Brain microvascular endothelial cell (primary cell): ENCODE measurements around the gene PRR35.
A peak's percentile ranks its signal among the peaks of the same experiment; 100 is the strongest.

Experiments used
- DNase-seq: peaks from one replicate; pipeline ENCODE4 v3.0.0-alpha.2; 2020
- H3K27ac ChIP-seq: fragments of 250-450 bp; sonication (Bioruptor Pico); 2 replicates; pipeline ENCODE4 v1.5.1; 2020; ENCODE audit warnings: mild to moderate bottlenecking, moderate library complexity
- H3K27me3 ChIP-seq: fragments of 250-450 bp; sonication (Bioruptor Pico); replicated peaks from 2 replicates; pipeline ENCODE4 v1.5.1; 2020; ENCODE audit warnings: mild to moderate bottlenecking
- H3K36me3 ChIP-seq: fragments of 250-450 bp; sonication (Bioruptor Pico); replicated peaks from 2 replicates; pipeline ENCODE4 v1.5.1; 2020; ENCODE audit warnings: mild to moderate bottlenecking
- H3K4me3 ChIP-seq: 2 replicates; pipeline ENCODE4 v1.5.1; 2011; ENCODE audit warnings: low read depth, mild to moderate bottlenecking, control low read depth, low read length, moderate library complexity
- in situ Hi-C: cut with HindIII; loops from 2 replicates; pipeline ENCODE4 v1.10.0; 2017; ENCODE audit warnings: low sequenced_read_pairs, low pct_ligation_motif_present
- TF ChIP-seq, protein P1 (sequence below): IDR thresholded peaks from 2 replicates; pipeline ENCODE4 v1.5.1; 2011; ENCODE audit warnings: low read depth, mild to moderate bottlenecking, moderate library complexity, low read length, control low read depth, inconsistent platforms; ENCODE audit errors: missing control alignments

Gene PRR35

DNA sequence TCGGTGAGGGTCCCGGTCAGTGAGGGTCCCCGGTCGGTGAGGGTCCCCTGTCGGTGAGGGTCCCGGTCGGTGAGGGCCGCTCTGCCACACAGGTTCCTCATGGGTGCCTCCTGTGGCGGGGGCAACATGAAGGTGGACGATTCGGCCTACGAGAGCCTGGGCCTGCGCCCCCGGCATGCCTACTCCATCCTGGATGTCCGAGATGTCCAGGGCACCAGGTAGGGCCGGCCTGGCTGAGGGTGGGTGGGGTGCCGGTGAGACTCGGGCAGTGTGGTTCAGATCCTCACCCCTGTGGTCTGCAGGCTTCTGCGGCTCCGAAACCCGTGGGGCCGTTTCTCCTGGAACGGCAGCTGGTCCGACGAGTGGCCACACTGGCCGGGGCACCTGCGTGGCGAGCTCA is 9.0 kb upstream of the PRR35 start:
- no peak for DNase-seq
- in situ Hi-C loops = no loop called here
- peaks cover 39% of the 10 kb centered on the region for H3K36me3 ChIP-seq

DNA sequence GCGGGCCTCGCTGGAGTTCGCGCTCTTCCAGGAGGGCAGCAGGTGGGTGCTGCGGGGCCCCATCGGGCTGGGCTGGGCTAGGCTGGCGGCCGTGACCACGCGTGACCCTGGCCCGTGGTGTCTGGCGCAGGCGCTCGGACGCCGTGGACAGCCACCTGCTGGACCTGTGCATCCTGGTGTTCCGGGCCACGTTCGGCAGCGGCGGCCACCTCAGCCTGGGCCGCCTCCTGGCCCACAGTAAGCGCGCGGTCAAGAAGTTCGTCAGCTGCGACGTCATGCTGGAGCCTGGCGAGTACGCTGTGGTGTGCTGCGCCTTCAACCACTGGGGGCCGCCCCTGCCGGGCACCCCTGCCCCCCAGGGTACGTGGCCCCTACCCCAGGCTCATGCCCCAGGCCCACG is 8.0 kb upstream of the PRR35 start:
- Histone ChIP-seq H3K27me3 (no peaks in the 10 kb centered on the region), H3K36me3 (peaks cover 37% of the 10 kb centered on the region), H3K27ac (no peak overlapping the region), H3K4me3 (no peak overlapping the region)
- TF ChIP-seq, protein P1, sequence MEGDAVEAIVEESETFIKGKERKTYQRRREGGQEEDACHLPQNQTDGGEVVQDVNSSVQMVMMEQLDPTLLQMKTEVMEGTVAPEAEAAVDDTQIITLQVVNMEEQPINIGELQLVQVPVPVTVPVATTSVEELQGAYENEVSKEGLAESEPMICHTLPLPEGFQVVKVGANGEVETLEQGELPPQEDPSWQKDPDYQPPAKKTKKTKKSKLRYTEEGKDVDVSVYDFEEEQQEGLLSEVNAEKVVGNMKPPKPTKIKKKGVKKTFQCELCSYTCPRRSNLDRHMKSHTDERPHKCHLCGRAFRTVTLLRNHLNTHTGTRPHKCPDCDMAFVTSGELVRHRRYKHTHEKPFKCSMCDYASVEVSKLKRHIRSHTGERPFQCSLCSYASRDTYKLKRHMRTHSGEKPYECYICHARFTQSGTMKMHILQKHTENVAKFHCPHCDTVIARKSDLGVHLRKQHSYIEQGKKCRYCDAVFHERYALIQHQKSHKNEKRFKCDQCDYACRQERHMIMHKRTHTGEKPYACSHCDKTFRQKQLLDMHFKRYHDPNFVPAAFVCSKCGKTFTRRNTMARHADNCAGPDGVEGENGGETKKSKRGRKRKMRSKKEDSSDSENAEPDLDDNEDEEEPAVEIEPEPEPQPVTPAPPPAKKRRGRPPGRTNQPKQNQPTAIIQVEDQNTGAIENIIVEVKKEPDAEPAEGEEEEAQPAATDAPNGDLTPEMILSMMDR = no peak
- no peak for DNase-seq
- in situ Hi-C loops = no loop called here

More for the DNA sequence above, 9.0 kb upstream of the PRR35 start:
- Histone ChIP-seq H3K27me3 (no peaks in the 10 kb centered on the region), H3K4me3 (no peak overlapping the region), H3K27ac (no peak overlapping the region)
- TF ChIP-seq, protein P1 = no peak

DNA sequence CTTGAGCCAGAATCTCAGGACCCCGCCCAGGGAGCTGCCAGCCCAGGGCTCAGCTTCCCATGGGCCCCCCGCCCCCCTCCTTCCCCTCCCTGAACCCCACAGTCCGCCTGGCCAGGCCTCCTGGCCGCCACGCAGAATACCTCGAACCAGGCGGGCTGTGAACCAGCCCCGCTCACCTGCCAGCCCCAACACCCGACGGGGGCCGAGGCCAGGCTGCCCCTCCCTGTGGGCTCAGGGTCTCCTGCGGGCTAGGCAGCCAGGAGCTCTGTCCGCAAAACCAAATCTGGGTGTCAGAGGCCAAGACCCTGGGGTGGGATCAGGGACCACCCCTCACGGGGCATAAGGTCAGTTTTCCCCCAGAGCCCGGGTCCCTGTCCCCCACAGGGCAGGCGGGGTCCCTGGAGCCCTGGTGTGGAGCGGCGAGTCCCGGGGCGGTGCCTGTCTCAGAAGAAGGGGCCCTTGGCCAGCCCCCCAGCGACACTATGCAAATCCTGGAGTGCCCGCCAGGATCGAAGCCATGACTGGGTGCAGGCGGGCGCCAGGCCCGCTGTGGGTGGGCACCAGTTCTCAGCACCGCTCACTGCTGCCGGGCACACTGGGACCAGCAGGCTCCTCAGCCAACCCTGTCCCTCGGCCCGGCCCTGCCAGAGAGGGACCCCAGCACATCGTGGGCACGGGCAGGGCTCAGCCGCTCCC is 6.4 kb upstream of the PRR35 start:
- no peak overlapping the region for H3K27ac ChIP-seq
- peaks cover 6% of the 10 kb centered on the region for H3K27me3 ChIP-seq
- TF ChIP-seq, protein P1 = no peak
- in situ Hi-C loops = no loop called here
- peaks cover 21% of the 10 kb centered on the region for H3K36me3 ChIP-seq
- H3K4me3 ChIP-seq = no peak overlapping the region
- no peak for DNase-seq

DNA sequence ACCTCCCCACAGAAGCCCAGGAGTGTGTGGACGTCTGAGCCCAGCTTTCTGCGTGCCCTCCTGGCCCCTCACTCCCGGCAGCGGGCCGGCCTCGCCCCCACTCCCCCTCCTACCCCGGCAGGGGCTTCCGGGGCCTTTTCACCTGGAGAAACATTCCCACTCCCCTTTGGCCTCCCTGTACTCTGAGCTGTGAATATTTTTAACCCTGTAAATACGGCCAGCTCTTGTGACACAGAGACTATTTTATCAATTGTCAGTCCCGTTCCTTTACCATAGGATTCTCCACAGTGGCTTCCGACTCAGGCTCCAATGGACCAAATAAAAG is 5.9 kb upstream of the PRR35 start:
- peaks cover 11% of the 10 kb centered on the region for H3K27me3 ChIP-seq
- TF ChIP-seq, protein P1 = no peak
- peaks cover 20% of the 10 kb centered on the region for H3K36me3 ChIP-seq
- DNase-seq = no peak
- in situ Hi-C loops = no loop called here
- no peak overlapping the region for H3K27ac ChIP-seq
- no peak overlapping the region for H3K4me3 ChIP-seq

DNA sequence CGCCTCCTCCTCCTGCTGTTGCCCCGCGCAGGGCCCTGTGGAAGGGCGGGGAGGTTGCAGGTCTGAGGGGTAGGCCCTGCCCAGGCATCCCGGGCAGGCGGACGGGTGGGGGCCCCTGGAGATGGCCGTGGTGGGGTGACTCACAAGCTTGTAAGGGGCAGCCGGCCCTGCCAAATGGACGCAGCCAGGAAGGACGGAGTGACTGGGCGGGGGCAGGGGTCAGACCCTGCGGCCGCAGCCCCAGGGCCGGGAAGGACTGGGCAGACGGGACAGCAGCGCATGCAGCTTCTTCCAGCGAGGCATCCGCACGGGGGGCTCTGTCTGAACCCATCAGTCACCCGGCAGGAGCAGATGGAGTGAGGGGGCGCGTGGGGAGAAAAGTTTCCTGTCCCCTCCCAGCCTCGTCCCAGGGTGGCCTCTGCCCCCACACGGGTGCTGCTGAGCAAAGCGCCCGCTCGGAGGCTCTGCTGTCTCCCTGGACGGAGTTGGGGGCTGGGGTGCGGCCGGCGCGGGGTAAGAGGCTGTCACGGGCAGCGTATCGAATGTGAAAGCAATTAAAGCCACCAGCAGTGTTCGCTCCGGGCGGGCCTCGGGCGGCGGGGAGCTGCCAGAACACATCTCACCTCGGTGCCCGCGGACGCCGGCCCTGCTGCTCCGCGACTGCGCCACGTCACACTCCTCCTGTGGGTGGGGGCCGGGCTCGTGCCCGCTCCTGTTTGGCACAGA is 5.4 kb upstream of the PRR35 start:
- no peak for DNase-seq
- Histone ChIP-seq H3K27me3 (peaks cover 16% of the 10 kb centered on the region), H3K4me3 (peak overlapping the region; percentile 27), H3K27ac (no peak overlapping the region), H3K36me3 (peaks cover 15% of the 10 kb centered on the region)
- TF ChIP-seq, protein P1 = no peak
- in situ Hi-C loops = no loop called here
